HepG2 (cell line): Measurements from ENCODE around the gene TTC28. TPM values are rescaled to one million over a fixed set of nuclear protein-coding genes. Genes with fewer than 3 reads are reported as not detected.

ENCODE experiments used
- ATAC-seq: fragments of 200-7000 bp; cut with Tn5 transposase; 3 replicates; pipeline ENCODE4 v1.9.1; 2020; ENCODE audit warnings: mild to moderate bottlenecking, moderate library complexity
- BruUV-seq: library from RNA; stranded (reverse); fragments of 400-500 nt; replicated peaks from 2 replicates; lab custom pipeline; 2021; lab: Mats Ljungman, UMichigan
- CTCF ChIA-PET: fragments of 300-600 bp; formaldehyde crosslinking; extraction: SDS; loops from one replicate; lab custom pipeline; 2021; ENCODE audit warnings: low total read pairs, inconsistent platforms, low intra/inter-chr PET ratio; lab: Yijun Ruan, JAX
- POLR2A ChIA-PET: fragments of 350-600 bp; sonication (Branson Sonifier 250); formaldehyde crosslinking; loops from one replicate; lab custom pipeline; 2020; ENCODE audit warnings: antibody characterized with exemption, inconsistent platforms; lab: Yijun Ruan, JAX
- DNase-seq: peaks from one replicate; pipeline ENCODE4 v3.0.0-alpha.2; 2015; ENCODE audit warnings: low spot score
- FAIRE-seq: peaks from 3 replicates; lab custom pipeline; 2011; peaks lifted over from hg19 to GRCh38; lab: Jason Lieb, UNC
- H2AFZ ChIP-seq: one replicate; pipeline ENCODE4 v1.6.1; 2011; ENCODE audit warnings: low read length, inconsistent platforms
- H3K27ac ChIP-seq: fragments of 300-600 bp; 3 replicates; pipeline ENCODE4 v1.8.0; 2011; ENCODE audit warnings: mixed run types, mild to moderate bottlenecking, mixed read lengths, low read length, inconsistent platforms; ENCODE audit not compliant: insufficient read depth; ENCODE audit errors: extremely low read length
- H3K27me3 ChIP-seq, 2 experiments: fragments of 200-600 bp in 1 of 2; 2 replicates in 1 of 2; 3 replicates in 1 of 2; pipeline versions ENCODE4 v1.6.0 to v1.8.0; 2011; ENCODE audit warnings: low read length in 2 of 2, mild to moderate bottlenecking in 2 of 2, moderate library complexity in 2 of 2, inconsistent platforms in 1 of 2; ENCODE audit not compliant: insufficient read depth in 2 of 2, control insufficient read depth in 1 of 2
- H3K36me3 ChIP-seq, 2 experiments: fragments of 200-600 bp in 1 of 2; replicated peaks in 1 of 2; 2 replicates in 1 of 2; 3 replicates in 1 of 2; pipeline versions ENCODE4 v1.5.1 to v1.8.0; 2011; ENCODE audit warnings: low read length in 2 of 2, inconsistent platforms in 1 of 2; ENCODE audit not compliant: insufficient read depth in 2 of 2, control insufficient read depth in 1 of 2
- H3K4me1 ChIP-seq: 2 replicates; pipeline ENCODE4 v1.5.1; 2012; ENCODE audit warnings: low read length, inconsistent platforms; ENCODE audit not compliant: insufficient read depth
- H3K4me2 ChIP-seq: 2 replicates; pipeline ENCODE4 v1.6.0; 2011; ENCODE audit warnings: low read depth, low read length, inconsistent platforms
- H3K4me3 ChIP-seq, 3 experiments: fragments of 200-600 bp in 1 of 3; sonication (generic), shearing (Covaris generic) in 1 of 3; replicated peaks in 1 of 3; 2 replicates each; pipeline ENCODE4 v1.5.1; 2011 to 2016; ENCODE audit warnings: low read length in 3 of 3, inconsistent platforms in 2 of 3, low read depth in 2 of 3, mild to moderate bottlenecking in 2 of 3, control low read depth in 1 of 3, mixed read lengths in 1 of 3; ENCODE audit not compliant: insufficient read depth in 1 of 3
- H3K79me2 ChIP-seq: one replicate; pipeline ENCODE4 v1.6.1; 2011; ENCODE audit warnings: low read length, inconsistent platforms; ENCODE audit not compliant: insufficient read depth
- H3K9ac ChIP-seq: 2 replicates; pipeline ENCODE4 v1.6.0; 2011; ENCODE audit warnings: mild to moderate bottlenecking, low read depth, low read length, inconsistent platforms; ENCODE audit not compliant: insufficient read depth
- H3K9me3 ChIP-seq: 2 replicates; pipeline ENCODE4 v1.5.1; 2012; ENCODE audit warnings: mild to moderate bottlenecking, low read length
- H4K20me1 ChIP-seq: 2 replicates; pipeline ENCODE4 v1.6.0; 2011; ENCODE audit warnings: inconsistent platforms, mild to moderate bottlenecking, low read length, moderate library complexity; ENCODE audit not compliant: insufficient read depth
- AHDC1 ChIP-seq: sonication (generic); formaldehyde crosslinking; IDR thresholded peaks from 2 replicates; pipeline ENCODE4 v1.5.1; 2020; ENCODE audit warnings: mild to moderate bottlenecking, missing genetic modification reagents, borderline replicate concordance
- BRF2 ChIP-seq: sonication (generic); formaldehyde crosslinking; IDR thresholded peaks from 2 replicates; pipeline ENCODE4 v1.8.1; 2022; ENCODE audit warnings: mild to moderate bottlenecking, missing genetic modification reagents
- DNMT1 ChIP-seq: sonication (generic); formaldehyde crosslinking; IDR thresholded peaks from 2 replicates; pipeline ENCODE4 v1.5.1; 2020; ENCODE audit warnings: mild to moderate bottlenecking, missing genetic modification reagents
- GATA4 ChIP-seq: sonication (generic); IDR thresholded peaks from 2 replicates; pipeline ENCODE4 v1.6.1; 2016; ENCODE audit warnings: antibody characterized with exemption, low read depth, borderline replicate concordance
- HMG20A ChIP-seq: IDR thresholded peaks from 2 replicates; pipeline ENCODE4 v1.6.1; 2016; ENCODE audit warnings: borderline replicate concordance
- ISX ChIP-seq: sonication (generic); formaldehyde crosslinking; conservative IDR thresholded peaks from 2 replicates; pipeline ENCODE4 v1.5.0; 2020; ENCODE audit warnings: missing genetic modification reagents
- KDM5B ChIP-seq: sonication (generic); formaldehyde crosslinking; IDR thresholded peaks from 2 replicates; pipeline ENCODE4 v1.4.0; 2020; ENCODE audit warnings: missing genetic modification reagents, mild to moderate bottlenecking, borderline replicate concordance
- MAFF ChIP-seq: IDR thresholded peaks from 2 replicates; pipeline ENCODE4 v1.6.1; 2011; ENCODE audit warnings: low read depth, low read length, improper control_type of control experiment
- NR2F1 ChIP-seq, 2 experiments: fragments of 450-650 bp in 1 of 2; formaldehyde crosslinking in 1 of 2; IDR thresholded peaks; 2 replicates each; pipeline versions ENCODE4 v1.5.0 to v1.6.1; 2016 to 2020; ENCODE audit warnings: mild to moderate bottlenecking in 1 of 2, missing compliant biosample characterization in 1 of 2, missing genetic modification reagents in 1 of 2, moderate library complexity in 1 of 2
- ZNF274 ChIP-seq: sonication (generic); formaldehyde crosslinking; IDR thresholded peaks from 2 replicates; pipeline ENCODE4 v1.5.1; 2020; ENCODE audit warnings: mild to moderate bottlenecking, missing genetic modification reagents
- ZNF343 ChIP-seq: sonication (generic); formaldehyde crosslinking; IDR thresholded peaks from 2 replicates; pipeline ENCODE4 v1.4.0; 2020; ENCODE audit warnings: mild to moderate bottlenecking, missing genetic modification reagents
- ZSCAN30 ChIP-seq: sonication (generic); formaldehyde crosslinking; IDR thresholded peaks from 2 replicates; pipeline ENCODE4 v1.5.0; 2020; ENCODE audit warnings: mild to moderate bottlenecking, missing genetic modification reagents
- WGBS: methylation state at CpG from one replicate; pipeline ENCODE4 v1.1.6; 2017; ENCODE audit warnings: low lambda C conversion rate; 5-methylcytosine and 5-hydroxymethylcytosine counted together
- in situ Hi-C: cut with HindIII; loops from 2 replicates; pipeline ENCODE4 v1.10.0; 2017; ENCODE audit warnings: low pct_unique_long_range_greater_than_20kb; ENCODE audit not compliant: extremely low pct_ligation_motif_present
- intact Hi-C: fragments of 100-400 bp; cut with micrococcal nuclease; formaldehyde crosslinking; loops from one replicate; pipeline ENCODE4 v1.10.0; 2022; ENCODE audit not compliant: unreplicated experiment
- polyA plus RNA-seq, 8 experiments: library from polyadenylated mRNA; depleted of rRNA in 3 of 8; stranded (reverse) in 7 of 8; unstranded in 1 of 8; fragments of >200 nt; fragmentation: Illumina TruSeq in 4 of 8; extraction: Trizol in 4 of 8; gene quantifications; 2 replicates each; pipeline versions ENCODE4 v1.2.1 to v1.2.3, GENCODE V29; 2011 to 2016; ENCODE audit warnings: low read depth in 4 of 8, missing spikeins in 1 of 8, mixed read lengths in 1 of 8; ENCODE audit not compliant: insufficient read depth in 1 of 8
- total RNA-seq, 5 experiments: library from RNA; depleted of rRNA; stranded (reverse); fragments of >200 nt; fragmentation: Illumina TruSeq; extraction: Trizol; gene quantifications; 2 replicates each; pipeline ENCODE4 v1.2.3, GENCODE V29; 2016; ENCODE audit warnings: low read depth in 1 of 5
- TF ChIP-seq, protein P1 (sequence below): sonication (generic); formaldehyde crosslinking; IDR thresholded peaks from 2 replicates; pipeline ENCODE4 v1.9.0; 2022; ENCODE audit warnings: missing genetic modification reagents, mild to moderate bottlenecking, borderline replicate concordance

The TTC28 gene
- total and polyA plus RNA-seq, 2 of the 13 experiments (the other 11 are each of a cell fraction or from before 2014, with no cell fraction given) = 4.2 to 13.1 TPM

DNA sequence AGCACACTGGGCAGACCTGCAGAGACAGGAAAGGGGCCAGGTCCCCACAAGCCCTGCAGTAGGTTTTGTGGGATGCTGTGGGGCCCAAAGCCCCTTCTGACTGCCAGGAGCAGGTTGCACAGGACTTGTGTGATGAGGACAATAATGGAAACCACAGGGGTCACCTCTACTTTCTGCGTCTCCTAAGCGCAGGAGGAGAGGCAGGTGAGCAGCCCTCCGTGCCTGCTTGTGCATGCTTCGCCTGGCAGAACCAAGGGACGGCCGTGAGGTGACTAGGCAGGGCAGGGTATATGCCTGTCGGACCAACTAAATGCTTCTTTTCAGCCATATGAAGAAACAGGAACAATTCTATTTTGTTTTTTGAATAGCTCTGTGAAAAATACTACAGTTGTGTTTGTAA, 682.7 kb downstream of the TTC28 start (continued):
- no peak for TF ChIP-seq AHDC1
- no peak for TF ChIP-seq HMG20A (CRISPR knock-in tag)
- no peak for TF ChIP-seq ZNF343 (CRISPR knock-in tag)
- TF ChIP-seq ZSCAN30 = no peak
- TF ChIP-seq, all 625 proteins: peak for 0

- Histone ChIP-seq H3K79me2 (no peaks in the 10 kb centered on the region), H4K20me1 (no peaks in the 10 kb centered on the region; the same call in 1 of the 2 replicates), H3K9ac (no peak overlapping the region), H2AFZ (no peak overlapping the region), H3K4me2 (no peak overlapping the region), H3K36me3 (peaks cover 13 to 18% of the 10 kb centered on the region in 2 experiments; a peak in 3 of 5 replicates), H3K27me3 (no peaks in the 10 kb centered on the region; a peak in 1 of 5 replicates), H3K9me3 (no peaks in the 10 kb centered on the region), H3K27ac (no peak overlapping the region), H3K4me3 (no peak overlapping the region), H3K4me1 (peaks cover under 1% of the 10 kb centered on the region; the same call in 1 of the 2 replicates)
- no peak for DNase-seq
- ChIA-PET CTCF (no interaction called here), POLR2A (no interaction called here)
- ATAC-seq = no peak
- intact Hi-C loops (no loop called here), in situ Hi-C loops (no loop called here)
- TF ChIP-seq GATA4 (no peak), KDM5B (no peak), NR2F1 (CRISPR knock-in tag; IDR thresholded peaks at IDR 0.05) (no peak), ISX (no peak), DNMT1 (CRISPR knock-in tag) (no peak), BRF2 (CRISPR knock-in tag) (no peak), MAFF (no peak), ZNF274 (CRISPR knock-in tag) (no peak)
- TF ChIP-seq, protein P1, sequence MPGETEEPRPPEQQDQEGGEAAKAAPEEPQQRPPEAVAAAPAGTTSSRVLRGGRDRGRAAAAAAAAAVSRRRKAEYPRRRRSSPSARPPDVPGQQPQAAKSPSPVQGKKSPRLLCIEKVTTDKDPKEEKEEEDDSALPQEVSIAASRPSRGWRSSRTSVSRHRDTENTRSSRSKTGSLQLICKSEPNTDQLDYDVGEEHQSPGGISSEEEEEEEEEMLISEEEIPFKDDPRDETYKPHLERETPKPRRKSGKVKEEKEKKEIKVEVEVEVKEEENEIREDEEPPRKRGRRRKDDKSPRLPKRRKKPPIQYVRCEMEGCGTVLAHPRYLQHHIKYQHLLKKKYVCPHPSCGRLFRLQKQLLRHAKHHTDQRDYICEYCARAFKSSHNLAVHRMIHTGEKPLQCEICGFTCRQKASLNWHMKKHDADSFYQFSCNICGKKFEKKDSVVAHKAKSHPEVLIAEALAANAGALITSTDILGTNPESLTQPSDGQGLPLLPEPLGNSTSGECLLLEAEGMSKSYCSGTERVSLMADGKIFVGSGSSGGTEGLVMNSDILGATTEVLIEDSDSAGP = no peak
- BruUV-seq = no TSS peak
- WGBS = 92% methylated on average over 6 of the region's 6 CpGs
- no peak for FAIRE-seq
Measured at GRCh38 chr22:27996529-27996925, 683.1 kb downstream of the TTC28 start.
